Dermis microvascular lymphatic vessel endothelial cell (primary cell): ENCODE measurements around the gene NDOR1. TPM values are rescaled to one million over a fixed set of nuclear protein-coding genes. Genes with fewer than 3 reads are reported as not detected.
"Not testable (repeated sequence)": the region's sequence is repeated elsewhere in the genome, so short reads cannot be mapped to it uniquely, and the experiment has no call there.

ENCODE experiments used
- DNase-seq, 2 donors: peaks; one replicate each; pipeline versions ENCODE4 v3.0.0 to v3.0.0-alpha.2; 2010; ENCODE audit warnings: low read depth in 2 of 2
- total RNA-seq: library from RNA; depleted of rRNA; stranded (reverse); fragments of >200 nt; gene quantifications from 2 replicates; pipeline ENCODE4 v1.2.1, GENCODE V29; 2014

Gene NDOR1
- total RNA-seq, 1 donor from 2014 or later = 2.4 TPM

- DNase-seq = no peak
These were observed 37.0 kb downstream of the NDOR1 start for GRCh38 chr9:137242269-137243203.

- not testable (repeated sequence) for DNase-seq
These were observed 37.7 kb downstream of the NDOR1 start for GRCh38 chr9:137243266-137243625.

GRCh38 chr9:137243626-137244485 is 38.4 kb downstream of the NDOR1 start:
- peak in 1 of 2 donors; percentile 29 for DNase-seq

- peak; percentile 71 to 72 for DNase-seq
These were observed 39.3 kb downstream of the NDOR1 start for GRCh38 chr9:137244486-137245449.

GRCh38 chr9:137245450-137246421 is 40.2 kb downstream of the NDOR1 start:
- no peak for DNase-seq

- DNase-seq = no peak
These were observed 41.8 kb downstream of the NDOR1 start for GRCh38 chr9:137247135-137247915.

- DNase-seq = no peak
These were observed 42.3 kb downstream of the NDOR1 start for GRCh38 chr9:137247916-137248175.

GRCh38 chr9:137250329-137251193 is 45.1 kb downstream of the NDOR1 start:
- no peak for DNase-seq

- no peak for DNase-seq
These were observed 45.6 kb downstream of the NDOR1 start, which contains the start of gene STPG3 for GRCh38 chr9:137251194-137251461. Gene STPG3 (plus strand): TSS chr9:137251286. CDS start chr9:137251287, 1 bp downstream.

- no peak for DNase-seq
These were observed 46.2 kb downstream of the NDOR1 start for GRCh38 chr9:137251490-137252268.

- DNase-seq = no peak
These were observed 47.3 kb downstream of the NDOR1 start for GRCh38 chr9:137252555-137253506.

- DNase-seq = no peak
These were observed 48.5 kb downstream of the NDOR1 start for GRCh38 chr9:137253717-137254623.

GRCh38 chr9:137254624-137255447 is 49.3 kb downstream of the NDOR1 start, which contains the start of gene NELFB:
Gene NELFB (plus strand): TSS chr9:137255327.
- DNase-seq = peak in 1 of 2 donors; percentile 78

- peak in 1 of 2 donors; percentile 40 for DNase-seq
These were observed 50.1 kb downstream of the NDOR1 start for GRCh38 chr9:137255448-137256114.
